Measurements from ENCODE around the gene SLC22A17. TPM values are rescaled to one million over a fixed set of nuclear protein-coding genes. Genes with fewer than 3 reads are reported as not detected.

The SLC22A17 gene
- total and polyA plus RNA-seq, 2 of the 13 experiments (the other 11 are each of a cell fraction or from before 2014, with no cell fraction given), result 0.95 to 1.1 TPM

DNA sequence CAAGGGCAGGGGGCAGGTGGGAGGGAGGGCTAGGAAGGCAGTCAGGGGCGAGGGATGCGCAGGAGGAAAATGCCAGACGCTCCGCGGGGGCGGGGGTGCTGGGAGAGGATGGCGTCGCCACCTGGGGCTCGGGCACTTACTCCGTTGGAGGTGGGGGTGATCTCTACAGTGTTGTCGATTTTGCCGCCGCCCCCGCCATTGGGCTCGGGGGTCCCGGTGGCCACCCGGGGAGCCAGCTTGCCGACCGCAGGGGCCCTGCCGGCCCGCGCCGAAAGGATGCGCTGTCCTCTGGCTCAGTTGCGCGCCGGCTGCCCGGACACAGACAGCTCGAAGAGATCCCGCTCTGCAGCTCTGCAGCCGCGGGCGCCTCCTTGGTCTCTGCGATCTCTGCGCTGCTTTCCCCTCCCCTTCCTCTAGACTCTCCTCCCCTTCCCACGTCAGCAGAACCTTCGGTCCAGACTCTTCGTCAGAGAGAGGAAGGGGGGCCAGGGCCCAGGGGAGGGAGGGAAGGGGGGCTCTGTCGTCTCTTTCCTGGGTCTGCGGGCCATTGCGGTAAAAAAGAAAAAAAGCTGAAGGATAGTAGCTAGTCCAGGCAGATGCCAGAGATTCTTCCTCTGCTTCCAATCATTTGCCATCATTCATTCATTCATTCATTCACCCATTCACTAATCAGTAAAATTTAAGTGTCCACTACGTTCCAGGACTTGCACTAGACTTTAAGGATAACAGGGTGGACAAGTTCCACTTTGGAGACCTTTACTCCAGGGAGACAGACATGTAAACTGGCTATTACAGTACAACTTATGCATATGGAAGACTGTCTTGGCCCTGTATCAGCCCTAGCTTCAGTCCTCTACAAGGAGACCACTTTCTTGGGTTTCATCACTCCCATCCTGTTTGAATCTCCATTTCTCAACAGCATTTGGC, at the start of gene SLC22A17 (continued):
- TF ChIP-seq, protein P1, sequence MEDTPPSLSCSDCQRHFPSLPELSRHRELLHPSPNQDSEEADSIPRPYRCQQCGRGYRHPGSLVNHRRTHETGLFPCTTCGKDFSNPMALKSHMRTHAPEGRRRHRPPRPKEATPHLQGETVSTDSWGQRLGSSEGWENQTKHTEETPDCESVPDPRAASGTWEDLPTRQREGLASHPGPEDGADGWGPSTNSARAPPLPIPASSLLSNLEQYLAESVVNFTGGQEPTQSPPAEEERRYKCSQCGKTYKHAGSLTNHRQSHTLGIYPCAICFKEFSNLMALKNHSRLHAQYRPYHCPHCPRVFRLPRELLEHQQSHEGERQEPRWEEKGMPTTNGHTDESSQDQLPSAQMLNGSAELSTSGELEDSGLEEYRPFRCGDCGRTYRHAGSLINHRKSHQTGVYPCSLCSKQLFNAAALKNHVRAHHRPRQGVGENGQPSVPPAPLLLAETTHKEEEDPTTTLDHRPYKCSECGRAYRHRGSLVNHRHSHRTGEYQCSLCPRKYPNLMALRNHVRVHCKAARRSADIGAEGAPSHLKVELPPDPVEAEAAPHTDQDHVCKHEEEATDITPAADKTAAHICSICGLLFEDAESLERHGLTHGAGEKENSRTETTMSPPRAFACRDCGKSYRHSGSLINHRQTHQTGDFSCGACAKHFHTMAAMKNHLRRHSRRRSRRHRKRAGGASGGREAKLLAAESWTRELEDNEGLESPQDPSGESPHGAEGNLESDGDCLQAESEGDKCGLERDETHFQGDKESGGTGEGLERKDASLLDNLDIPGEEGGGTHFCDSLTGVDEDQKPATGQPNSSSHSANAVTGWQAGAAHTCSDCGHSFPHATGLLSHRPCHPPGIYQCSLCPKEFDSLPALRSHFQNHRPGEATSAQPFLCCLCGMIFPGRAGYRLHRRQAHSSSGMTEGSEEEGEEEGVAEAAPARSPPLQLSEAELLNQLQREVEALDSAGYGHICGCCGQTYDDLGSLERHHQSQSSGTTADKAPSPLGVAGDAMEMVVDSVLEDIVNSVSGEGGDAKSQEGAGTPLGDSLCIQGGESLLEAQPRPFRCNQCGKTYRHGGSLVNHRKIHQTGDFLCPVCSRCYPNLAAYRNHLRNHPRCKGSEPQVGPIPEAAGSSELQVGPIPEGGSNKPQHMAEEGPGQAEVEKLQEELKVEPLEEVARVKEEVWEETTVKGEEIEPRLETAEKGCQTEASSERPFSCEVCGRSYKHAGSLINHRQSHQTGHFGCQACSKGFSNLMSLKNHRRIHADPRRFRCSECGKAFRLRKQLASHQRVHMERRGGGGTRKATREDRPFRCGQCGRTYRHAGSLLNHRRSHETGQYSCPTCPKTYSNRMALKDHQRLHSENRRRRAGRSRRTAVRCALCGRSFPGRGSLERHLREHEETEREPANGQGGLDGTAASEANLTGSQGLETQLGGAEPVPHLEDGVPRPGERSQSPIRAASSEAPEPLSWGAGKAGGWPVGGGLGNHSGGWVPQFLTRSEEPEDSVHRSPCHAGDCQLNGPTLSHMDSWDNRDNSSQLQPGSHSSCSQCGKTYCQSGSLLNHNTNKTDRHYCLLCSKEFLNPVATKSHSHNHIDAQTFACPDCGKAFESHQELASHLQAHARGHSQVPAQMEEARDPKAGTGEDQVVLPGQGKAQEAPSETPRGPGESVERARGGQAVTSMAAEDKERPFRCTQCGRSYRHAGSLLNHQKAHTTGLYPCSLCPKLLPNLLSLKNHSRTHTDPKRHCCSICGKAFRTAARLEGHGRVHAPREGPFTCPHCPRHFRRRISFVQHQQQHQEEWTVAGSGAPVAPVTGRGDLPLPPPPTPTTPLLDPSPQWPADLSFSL (CRISPR knock-in tag; IDR thresholded peaks at IDR 0.05), result no peak
- TF ChIP-seq POLR2AphosphoS2 (IDR thresholded peaks at IDR 0.05; ENCODE audit: low read depth, low read length), result no peak
- TF ChIP-seq, protein P2, sequence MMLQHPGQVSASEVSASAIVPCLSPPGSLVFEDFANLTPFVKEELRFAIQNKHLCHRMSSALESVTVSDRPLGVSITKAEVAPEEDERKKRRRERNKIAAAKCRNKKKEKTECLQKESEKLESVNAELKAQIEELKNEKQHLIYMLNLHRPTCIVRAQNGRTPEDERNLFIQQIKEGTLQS (CRISPR knock-in tag; IDR thresholded peaks at IDR 0.05), result no peak
- no peak for TF ChIP-seq CHD4 (IDR thresholded peaks at IDR 0.05; ENCODE audit: borderline replicate concordance, low read length)
- no peak for TF ChIP-seq ZMYM4 (CRISPR knock-in tag; IDR thresholded peaks at IDR 0.05)
- TF ChIP-seq, protein P3, sequence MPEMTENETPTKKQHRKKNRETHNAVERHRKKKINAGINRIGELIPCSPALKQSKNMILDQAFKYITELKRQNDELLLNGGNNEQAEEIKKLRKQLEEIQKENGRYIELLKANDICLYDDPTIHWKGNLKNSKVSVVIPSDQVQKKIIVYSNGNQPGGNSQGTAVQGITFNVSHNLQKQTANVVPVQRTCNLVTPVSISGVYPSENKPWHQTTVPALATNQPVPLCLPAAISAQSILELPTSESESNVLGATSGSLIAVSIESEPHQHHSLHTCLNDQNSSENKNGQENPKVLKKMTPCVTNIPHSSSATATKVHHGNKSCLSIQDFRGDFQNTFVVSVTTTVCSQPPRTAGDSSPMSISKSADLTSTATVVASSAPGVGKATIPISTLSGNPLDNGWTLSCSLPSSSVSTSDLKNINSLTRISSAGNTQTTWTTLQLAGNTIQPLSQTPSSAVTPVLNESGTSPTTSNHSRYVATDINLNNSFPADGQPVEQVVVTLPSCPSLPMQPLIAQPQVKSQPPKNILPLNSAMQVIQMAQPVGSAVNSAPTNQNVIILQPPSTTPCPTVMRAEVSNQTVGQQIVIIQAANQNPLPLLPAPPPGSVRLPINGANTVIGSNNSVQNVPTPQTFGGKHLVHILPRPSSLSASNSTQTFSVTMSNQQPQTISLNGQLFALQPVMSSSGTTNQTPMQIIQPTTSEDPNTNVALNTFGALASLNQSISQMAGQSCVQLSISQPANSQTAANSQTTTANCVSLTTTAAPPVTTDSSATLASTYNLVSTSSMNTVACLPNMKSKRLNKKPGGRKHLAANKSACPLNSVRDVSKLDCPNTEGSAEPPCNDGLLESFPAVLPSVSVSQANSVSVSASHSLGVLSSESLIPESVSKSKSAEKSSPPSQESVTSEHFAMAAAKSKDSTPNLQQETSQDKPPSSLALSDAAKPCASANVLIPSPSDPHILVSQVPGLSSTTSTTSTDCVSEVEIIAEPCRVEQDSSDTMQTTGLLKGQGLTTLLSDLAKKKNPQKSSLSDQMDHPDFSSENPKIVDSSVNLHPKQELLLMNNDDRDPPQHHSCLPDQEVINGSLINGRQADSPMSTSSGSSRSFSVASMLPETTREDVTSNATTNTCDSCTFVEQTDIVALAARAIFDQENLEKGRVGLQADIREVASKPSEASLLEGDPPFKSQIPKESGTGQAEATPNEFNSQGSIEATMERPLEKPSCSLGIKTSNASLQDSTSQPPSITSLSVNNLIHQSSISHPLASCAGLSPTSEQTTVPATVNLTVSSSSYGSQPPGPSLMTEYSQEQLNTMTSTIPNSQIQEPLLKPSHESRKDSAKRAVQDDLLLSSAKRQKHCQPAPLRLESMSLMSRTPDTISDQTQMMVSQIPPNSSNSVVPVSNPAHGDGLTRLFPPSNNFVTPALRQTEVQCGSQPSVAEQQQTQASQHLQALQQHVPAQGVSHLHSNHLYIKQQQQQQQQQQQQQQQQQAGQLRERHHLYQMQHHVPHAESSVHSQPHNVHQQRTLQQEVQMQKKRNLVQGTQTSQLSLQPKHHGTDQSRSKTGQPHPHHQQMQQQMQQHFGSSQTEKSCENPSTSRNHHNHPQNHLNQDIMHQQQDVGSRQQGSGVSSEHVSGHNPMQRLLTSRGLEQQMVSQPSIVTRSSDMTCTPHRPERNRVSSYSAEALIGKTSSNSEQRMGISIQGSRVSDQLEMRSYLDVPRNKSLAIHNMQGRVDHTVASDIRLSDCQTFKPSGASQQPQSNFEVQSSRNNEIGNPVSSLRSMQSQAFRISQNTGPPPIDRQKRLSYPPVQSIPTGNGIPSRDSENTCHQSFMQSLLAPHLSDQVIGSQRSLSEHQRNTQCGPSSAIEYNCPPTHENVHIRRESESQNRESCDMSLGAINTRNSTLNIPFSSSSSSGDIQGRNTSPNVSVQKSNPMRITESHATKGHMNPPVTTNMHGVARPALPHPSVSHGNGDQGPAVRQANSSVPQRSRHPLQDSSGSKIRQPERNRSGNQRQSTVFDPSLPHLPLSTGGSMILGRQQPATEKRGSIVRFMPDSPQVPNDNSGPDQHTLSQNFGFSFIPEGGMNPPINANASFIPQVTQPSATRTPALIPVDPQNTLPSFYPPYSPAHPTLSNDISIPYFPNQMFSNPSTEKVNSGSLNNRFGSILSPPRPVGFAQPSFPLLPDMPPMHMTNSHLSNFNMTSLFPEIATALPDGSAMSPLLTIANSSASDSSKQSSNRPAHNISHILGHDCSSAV (CRISPR knock-in tag; IDR thresholded peaks at IDR 0.05; ENCODE audit: borderline replicate concordance), result 0 out of 2 replicates have a peak, but pooled peaks have one; percentile 19
- TF ChIP-seq, protein P4, sequence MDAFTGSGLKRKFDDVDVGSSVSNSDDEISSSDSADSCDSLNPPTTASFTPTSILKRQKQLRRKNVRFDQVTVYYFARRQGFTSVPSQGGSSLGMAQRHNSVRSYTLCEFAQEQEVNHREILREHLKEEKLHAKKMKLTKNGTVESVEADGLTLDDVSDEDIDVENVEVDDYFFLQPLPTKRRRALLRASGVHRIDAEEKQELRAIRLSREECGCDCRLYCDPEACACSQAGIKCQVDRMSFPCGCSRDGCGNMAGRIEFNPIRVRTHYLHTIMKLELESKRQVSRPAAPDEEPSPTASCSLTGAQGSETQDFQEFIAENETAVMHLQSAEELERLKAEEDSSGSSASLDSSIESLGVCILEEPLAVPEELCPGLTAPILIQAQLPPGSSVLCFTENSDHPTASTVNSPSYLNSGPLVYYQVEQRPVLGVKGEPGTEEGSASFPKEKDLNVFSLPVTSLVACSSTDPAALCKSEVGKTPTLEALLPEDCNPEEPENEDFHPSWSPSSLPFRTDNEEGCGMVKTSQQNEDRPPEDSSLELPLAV (CRISPR knock-in tag; conservative IDR thresholded peaks at IDR 0.05; ENCODE audit: low read depth), result no peak
- 0 out of 2 replicates have a peak, but pooled peaks have one; percentile 18 for TF ChIP-seq SP4 (CRISPR knock-in tag; IDR thresholded peaks at IDR 0.05)
- TF ChIP-seq, protein P5, sequence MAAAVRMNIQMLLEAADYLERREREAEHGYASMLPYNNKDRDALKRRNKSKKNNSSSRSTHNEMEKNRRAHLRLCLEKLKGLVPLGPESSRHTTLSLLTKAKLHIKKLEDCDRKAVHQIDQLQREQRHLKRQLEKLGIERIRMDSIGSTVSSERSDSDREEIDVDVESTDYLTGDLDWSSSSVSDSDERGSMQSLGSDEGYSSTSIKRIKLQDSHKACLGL (CRISPR knock-in tag; IDR thresholded peaks at IDR 0.05), result no peak
